A549 (cell line): ENCODE measurements around the gene PDE6C. TPM values are rescaled to one million over a fixed set of nuclear protein-coding genes. Genes with fewer than 3 reads are reported as not detected.

Source experiments
- ATAC-seq, 2 experiments: fragments of 200-7000 bp in 1 of 2; fragments of >200 bp in 1 of 2; cut with Nextera tagmentation in 1 of 2; cut with Tn5 transposase in 1 of 2; 3 replicates each; pipeline versions ENCODE4 v1.8.0 to v1.9.1; 2018 to 2020; ENCODE audit warnings: mild to moderate bottlenecking in 1 of 2, moderate library complexity in 1 of 2
- CTCF ChIA-PET: fragments of 300-600 bp; sonication (Branson Sonifier 250); formaldehyde crosslinking; extraction: SDS; loops from one replicate; lab custom pipeline; 2021; ENCODE audit warnings: antibody characterized with exemption, inconsistent platforms; lab: Yijun Ruan, JAX
- POLR2A ChIA-PET: fragments of 350-600 bp; formaldehyde crosslinking; extraction: SDS; loops from one replicate; lab custom pipeline; 2021; ENCODE audit warnings: antibody characterized with exemption, inconsistent platforms; lab: Yijun Ruan, JAX
- DNase-seq, 2 experiments: peaks; one replicate each; pipeline versions ENCODE4 v3.0.0 to v3.0.0-alpha.2; 2011 to 2016; ENCODE audit warnings: low read depth in 1 of 2, low spot score in 1 of 2
- FAIRE-seq: peaks from 2 replicates; lab custom pipeline; 2011; peaks lifted over from hg19 to GRCh38; lab: Jason Lieb, UNC
- H3K27ac ChIP-seq, 2 experiments: fragments of >200 bp; sonication (Bioruptor Twin); formaldehyde crosslinking; 3 replicates each; pipeline ENCODE4 v1.5.1; 2016 to 2017
- H3K4me1 ChIP-seq: fragments of >200 bp; sonication (Bioruptor Twin); formaldehyde crosslinking; 3 replicates; pipeline ENCODE4 v1.6.1; 2016
- H3K4me2 ChIP-seq: fragments of >200 bp; sonication (Bioruptor Twin); formaldehyde crosslinking; 3 replicates; pipeline ENCODE4 v1.6.1; 2016
- H3K4me3 ChIP-seq: fragments of >200 bp; sonication (Bioruptor Twin); formaldehyde crosslinking; 3 replicates; pipeline ENCODE4 v1.5.1; 2016
- H3K9me3 ChIP-seq: fragments of >200 bp; sonication (Bioruptor Twin); formaldehyde crosslinking; 3 replicates; pipeline ENCODE4 v1.6.1; 2016
- ATOH8 ChIP-seq: fragments of 250-450 bp; sonication (Bioruptor Pico); IDR thresholded peaks from 2 replicates; pipeline ENCODE4 v1.5.0; 2020; ENCODE audit warnings: low read depth, mild to moderate bottlenecking, moderate library complexity
- BHLHE40 ChIP-seq: IDR thresholded peaks from 2 replicates; pipeline ENCODE4 v1.6.1; 2012; ENCODE audit warnings: low read depth, low read length, inconsistent platforms
- CBX8 ChIP-seq: fragments of 200-600 bp; sonication (generic); IDR thresholded peaks from 2 replicates; pipeline ENCODE4 v1.6.1; 2016
- CHD2 ChIP-seq: fragments of 150-350 bp; IDR thresholded peaks from 2 replicates; pipeline ENCODE4 v1.6.1; 2014; ENCODE audit warnings: low read length; ENCODE audit not compliant: partially characterized antibody
- EHF ChIP-seq: fragments of 250-450 bp; sonication (Bioruptor Pico); IDR thresholded peaks from 2 replicates; pipeline ENCODE4 v1.5.0; 2020; ENCODE audit warnings: mild to moderate bottlenecking
- ELK1 ChIP-seq: fragments of 150-350 bp; IDR thresholded peaks from 2 replicates; pipeline ENCODE4 v1.6.1; 2014; ENCODE audit warnings: low read depth, mild to moderate bottlenecking, low read length
- FOSL2 ChIP-seq, 2 experiments: fragments of 450-650 bp in 1 of 2; fragments of >200 bp in 1 of 2; sonication (Bioruptor Twin) in 1 of 2; formaldehyde crosslinking; IDR thresholded peaks; 2 replicates each; pipeline versions ENCODE4 v1.5.0 to v1.6.1; 2016 to 2020; ENCODE audit warnings: mild to moderate bottlenecking in 1 of 2, moderate library complexity in 1 of 2
- FOXS1 ChIP-seq: fragments of 250-450 bp; sonication (Bioruptor Pico); IDR thresholded peaks from 2 replicates; pipeline ENCODE4 v1.5.0; 2020; ENCODE audit warnings: mild to moderate bottlenecking, moderate library complexity
- HEYL ChIP-seq: fragments of 250-450 bp; sonication (Bioruptor Pico); IDR thresholded peaks from 2 replicates; pipeline ENCODE4 v1.8.0; 2021; ENCODE audit warnings: mild to moderate bottlenecking, moderate library complexity
- HMGXB4 ChIP-seq: fragments of 250-450 bp; sonication (Bioruptor Pico); IDR thresholded peaks from 2 replicates; pipeline ENCODE4 v1.5.0; 2021; ENCODE audit warnings: mild to moderate bottlenecking, moderate library complexity, borderline replicate concordance
- HOXA7 ChIP-seq: fragments of 250-450 bp; sonication (Bioruptor Pico); IDR thresholded peaks from 2 replicates; pipeline ENCODE4 v1.5.0; 2020; ENCODE audit warnings: mild to moderate bottlenecking, moderate library complexity
- HOXB5 ChIP-seq: fragments of 250-450 bp; sonication (Bioruptor Pico); IDR thresholded peaks from 2 replicates; pipeline ENCODE4 v1.5.0; 2020; ENCODE audit warnings: mild to moderate bottlenecking, moderate library complexity
- JUN ChIP-seq, 2 experiments: fragments of >200 bp; sonication (Bioruptor Twin); formaldehyde crosslinking; IDR thresholded peaks; 2 replicates in 1 of 2; 3 replicates in 1 of 2; pipeline ENCODE4 v1.6.1; 2016 to 2017
- JUNB ChIP-seq: fragments of >200 bp; sonication (Bioruptor Twin); formaldehyde crosslinking; IDR thresholded peaks from 2 replicates; pipeline ENCODE4 v1.6.1; 2016
- MAFK ChIP-seq: fragments of 450-650 bp; IDR thresholded peaks from 2 replicates; pipeline ENCODE4 v1.6.1; 2014; ENCODE audit not compliant: partially characterized antibody
- MAZ ChIP-seq: fragments of 150-350 bp; IDR thresholded peaks from 2 replicates; pipeline ENCODE4 v1.6.1; 2014; ENCODE audit warnings: antibody characterized with exemption, low read depth, low read length, borderline replicate concordance
- MYC ChIP-seq: IDR thresholded peaks from 2 replicates; pipeline ENCODE4 v1.6.1; 2012; ENCODE audit warnings: mild to moderate bottlenecking, inconsistent platforms, low read length, improper control_type of control experiment, borderline replicate concordance
- PBX3 ChIP-seq: IDR thresholded peaks from 2 replicates; pipeline ENCODE4 v1.6.1; 2012
- PHF8 ChIP-seq: fragments of 200-600 bp; sonication (generic); IDR thresholded peaks from 2 replicates; pipeline ENCODE4 v1.6.1; 2016; ENCODE audit warnings: low read depth, mild to moderate bottlenecking, antibody characterized with exemption, moderate library complexity, borderline replicate concordance
- POLR2A ChIP-seq: IDR thresholded peaks from 2 replicates; pipeline ENCODE4 v1.6.1; 2012; ENCODE audit warnings: mild to moderate bottlenecking, low read length
- ZNF302 ChIP-seq: fragments of 250-450 bp; sonication (Bioruptor Pico); IDR thresholded peaks from 2 replicates; pipeline ENCODE4 v1.9.0; 2021; ENCODE audit warnings: inconsistent platforms, mild to moderate bottlenecking, moderate library complexity
- WGBS: methylation state at CpG from one replicate; pipeline ENCODE4 v1.1.6; 2017; ENCODE audit errors: missing lambda C conversion rate; 5-methylcytosine and 5-hydroxymethylcytosine counted together
- polyA plus RNA-seq, 4 experiments: library from polyadenylated mRNA; depleted of rRNA in 3 of 4; stranded (reverse); fragments of >200 nt; fragmentation: RNase III in 1 of 4; extraction: RNeasy Plus Mini Kit Qiagen cat#74134 plus additional on column Dnase treatment in 1 of 4; gene quantifications; 2 replicates in 3 of 4; 3 replicates in 1 of 4; pipeline ENCODE4 v1.2.3, GENCODE V29; 2011 to 2017

PDE6C gene
- polyA plus RNA-seq, 2 of the 4 experiments (the other 2 are of a cell fraction), result not detected

GRCh38 chr10:93656155-93656554 is 43.8 kb downstream of the PDE6C start (continued):
- no peak for TF ChIP-seq ELK1
- no peak for TF ChIP-seq POLR2A
- TF ChIP-seq MAZ, result no peak
- TF ChIP-seq CBX8, result no peak
- no peak for TF ChIP-seq MAFK
- no peak for TF ChIP-seq HEYL (CRISPR knock-in tag)
- TF ChIP-seq, all 56 proteins: peak for 0

- ATAC-seq (no peak), DNase-seq (no peak), FAIRE-seq (no peak)
- WGBS, result 44% methylated on average over 1 of the region's 1 CpG
- no peaks in the 10 kb centered on the region for H3K9me3 ChIP-seq
- ChIA-PET POLR2A (no interaction called here), CTCF (interaction anchor here (1.5 kb wide), 1 partner anchor 12 kb away, joined by 3 read pairs; no protein-coding TSS in a partner anchor)
- H3K4me2 ChIP-seq, result no peak overlapping the region
- no peak overlapping the region for H3K27ac ChIP-seq
- no peak overlapping the region for H3K4me3 ChIP-seq
- peaks cover 10% of the 10 kb centered on the region for H3K4me1 ChIP-seq
- TF ChIP-seq FOXS1 (CRISPR knock-in tag), result no peak
- no peak for TF ChIP-seq MYC
- TF ChIP-seq PBX3, result no peak
- TF ChIP-seq BHLHE40, result no peak
- TF ChIP-seq PHF8, result no peak
- no peak for TF ChIP-seq CHD2
- no peak for TF ChIP-seq EHF (CRISPR knock-in tag)
These were observed 45.4 kb downstream of the PDE6C start for GRCh38 chr10:93657757-93658156.

- H3K27ac ChIP-seq, result no peak overlapping the region
- H3K9me3 ChIP-seq, result no peaks in the 10 kb centered on the region
These were observed 53.7 kb downstream of the PDE6C start for GRCh38 chr10:93666030-93666429.

More at GRCh38 chr10:93666030-93666429, 53.7 kb downstream of the PDE6C start:
- no peak for DNase-seq
- no peak for FAIRE-seq
- H3K4me2 ChIP-seq, result no peak overlapping the region
- ATAC-seq, result no peak
- ChIA-PET POLR2A (no interaction called here), CTCF (interaction anchor here (1.0 to 1.3 kb wide), 2 partner anchors 11 to 111 kb away, joined by 3 to 4 read pairs; no protein-coding TSS in a partner anchor)
- 91% methylated on average over 4 of the region's 4 CpGs for WGBS
- TF ChIP-seq CHD2 (no peak), JUNB (no peak), ATOH8 (no peak), JUN (IDR thresholded peaks at IDR 0.05) (no peak), FOSL2 (IDR thresholded peaks at IDR 0.05) (no peak), FOSL2 (CRISPR knock-in tag; IDR thresholded peaks at IDR 0.05) (no peak), PHF8 (no peak), ZNF302 (no peak), HOXA7 (CRISPR knock-in tag) (no peak), HMGXB4 (no peak), HOXB5 (CRISPR knock-in tag) (no peak)
- no peaks in the 10 kb centered on the region for H3K4me1 ChIP-seq
- no peak overlapping the region for H3K4me3 ChIP-seq
